ENCODE data around the gene C14orf132.

DNA sequence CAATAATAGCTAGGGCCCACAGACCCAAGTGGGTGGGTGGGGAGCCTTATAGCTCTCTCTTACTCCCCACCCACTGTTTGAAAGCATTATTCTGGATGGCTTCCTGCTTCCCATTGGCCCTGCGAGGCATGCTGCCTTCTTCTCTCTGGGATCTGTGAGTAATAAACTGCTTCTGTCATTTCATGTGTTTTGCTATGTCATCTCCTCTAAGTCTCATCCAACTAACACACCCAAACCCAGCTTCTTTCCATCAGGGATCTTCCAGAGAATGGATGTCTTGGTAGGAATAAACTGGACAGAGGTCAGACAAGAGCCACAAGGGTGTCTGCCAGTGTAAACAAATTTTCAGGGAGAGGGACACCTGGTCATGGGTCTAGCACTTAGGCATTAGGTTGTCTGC, 99.1 kb downstream of the C14orf132 start:
- TF ChIP-seq, protein P1, sequence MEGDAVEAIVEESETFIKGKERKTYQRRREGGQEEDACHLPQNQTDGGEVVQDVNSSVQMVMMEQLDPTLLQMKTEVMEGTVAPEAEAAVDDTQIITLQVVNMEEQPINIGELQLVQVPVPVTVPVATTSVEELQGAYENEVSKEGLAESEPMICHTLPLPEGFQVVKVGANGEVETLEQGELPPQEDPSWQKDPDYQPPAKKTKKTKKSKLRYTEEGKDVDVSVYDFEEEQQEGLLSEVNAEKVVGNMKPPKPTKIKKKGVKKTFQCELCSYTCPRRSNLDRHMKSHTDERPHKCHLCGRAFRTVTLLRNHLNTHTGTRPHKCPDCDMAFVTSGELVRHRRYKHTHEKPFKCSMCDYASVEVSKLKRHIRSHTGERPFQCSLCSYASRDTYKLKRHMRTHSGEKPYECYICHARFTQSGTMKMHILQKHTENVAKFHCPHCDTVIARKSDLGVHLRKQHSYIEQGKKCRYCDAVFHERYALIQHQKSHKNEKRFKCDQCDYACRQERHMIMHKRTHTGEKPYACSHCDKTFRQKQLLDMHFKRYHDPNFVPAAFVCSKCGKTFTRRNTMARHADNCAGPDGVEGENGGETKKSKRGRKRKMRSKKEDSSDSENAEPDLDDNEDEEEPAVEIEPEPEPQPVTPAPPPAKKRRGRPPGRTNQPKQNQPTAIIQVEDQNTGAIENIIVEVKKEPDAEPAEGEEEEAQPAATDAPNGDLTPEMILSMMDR (IDR thresholded peaks at IDR 0.05; ENCODE audit: poor library complexity), result no peak
- TF ChIP-seq EZH2phosphoT487 (IDR thresholded peaks at IDR 0.05; ENCODE audit: low read depth, severe bottlenecking, unreplicated experiment), result no peak
- no peak for TF ChIP-seq EZH2 (IDR thresholded peaks at IDR 0.05; ENCODE audit: borderline replicate concordance)
